RWPE2 (cell line): Measurements from ENCODE around the gene NUP188.

ENCODE experiments used
- ATAC-seq: fragments of 200-7000 bp; cut with Tn5 transposase; 3 replicates; pipeline ENCODE4 v1.9.1; 2021; ENCODE audit warnings: low read depth
- DNase-seq: peaks from one replicate; pipeline ENCODE4 v3.0.0-alpha.2; 2020; ENCODE audit warnings: low spot score
- H3K27ac ChIP-seq: fragments of 450-650 bp; 2 replicates; pipeline ENCODE4 v1.5.1; 2017; ENCODE audit warnings: mild to moderate bottlenecking; ENCODE audit not compliant: poor library complexity, severe bottlenecking
- H3K27me3 ChIP-seq: fragments of 250-450 bp; sonication (Bioruptor Pico); 2 replicates; pipeline ENCODE4 v1.5.1; 2021; ENCODE audit warnings: mild to moderate bottlenecking, moderate library complexity; ENCODE audit not compliant: insufficient read depth, poor library complexity, severe bottlenecking
- H3K36me3 ChIP-seq: fragments of 250-450 bp; sonication (Bioruptor Pico); 2 replicates; pipeline ENCODE4 v1.5.1; 2020; ENCODE audit warnings: low read depth, mild to moderate bottlenecking, moderate library complexity
- H3K4me1 ChIP-seq: fragments of 250-450 bp; sonication (Bioruptor Pico); 2 replicates; pipeline ENCODE4 v1.5.1; 2021; ENCODE audit warnings: mild to moderate bottlenecking, moderate library complexity; ENCODE audit not compliant: insufficient read depth, poor library complexity, severe bottlenecking
- H3K4me3 ChIP-seq: fragments of 250-450 bp; sonication (Bioruptor Pico); 2 replicates; pipeline ENCODE4 v1.5.1; 2021; ENCODE audit warnings: mild to moderate bottlenecking, moderate library complexity; ENCODE audit not compliant: severe bottlenecking
- H3K9me3 ChIP-seq: fragments of 250-450 bp; sonication (Bioruptor Pico); 2 replicates; pipeline ENCODE4 v1.5.1; 2021; ENCODE audit warnings: mild to moderate bottlenecking, moderate library complexity; ENCODE audit not compliant: severe bottlenecking
- TF ChIP-seq, protein P1 (sequence below): fragments of 450-650 bp; IDR thresholded peaks from one replicate; pipeline ENCODE4 v1.5.1; 2017; ENCODE audit warnings: mild to moderate bottlenecking, moderate library complexity; ENCODE audit not compliant: poor library complexity, severe bottlenecking

Gene NUP188

DNA sequence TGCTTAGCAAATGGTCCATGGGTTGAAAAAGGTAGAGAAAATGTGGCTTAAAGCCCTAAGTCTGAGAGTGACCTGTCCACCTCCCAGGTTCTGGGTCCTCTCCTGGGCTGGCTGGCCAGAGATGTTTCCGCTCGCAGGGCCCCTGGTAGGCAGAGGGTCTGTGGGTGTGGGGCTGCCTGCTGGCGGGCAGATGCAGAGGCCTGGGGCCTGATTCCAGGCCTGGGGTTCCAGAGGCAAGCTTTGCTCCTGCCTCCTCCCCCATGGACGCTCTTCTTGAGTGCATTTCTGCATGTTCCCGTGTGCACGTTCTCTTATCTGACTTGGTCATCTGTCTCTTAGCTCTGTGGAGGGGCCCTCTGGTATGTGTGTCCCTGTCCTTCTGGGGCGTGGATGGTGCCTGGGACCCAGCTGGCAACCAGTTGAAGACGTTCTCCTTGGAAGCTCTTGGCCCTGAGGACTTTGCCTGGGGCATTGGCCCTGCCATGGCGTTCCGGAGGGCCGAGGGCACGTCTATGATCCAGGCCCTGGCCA lies 92.7 kb downstream of the NUP188 start:
- peaks cover 25% of the 10 kb centered on the region for H3K36me3 ChIP-seq
- H3K4me3 ChIP-seq: no peak overlapping the region
- no peaks in the 10 kb centered on the region for H3K4me1 ChIP-seq
- TF ChIP-seq, protein P1, sequence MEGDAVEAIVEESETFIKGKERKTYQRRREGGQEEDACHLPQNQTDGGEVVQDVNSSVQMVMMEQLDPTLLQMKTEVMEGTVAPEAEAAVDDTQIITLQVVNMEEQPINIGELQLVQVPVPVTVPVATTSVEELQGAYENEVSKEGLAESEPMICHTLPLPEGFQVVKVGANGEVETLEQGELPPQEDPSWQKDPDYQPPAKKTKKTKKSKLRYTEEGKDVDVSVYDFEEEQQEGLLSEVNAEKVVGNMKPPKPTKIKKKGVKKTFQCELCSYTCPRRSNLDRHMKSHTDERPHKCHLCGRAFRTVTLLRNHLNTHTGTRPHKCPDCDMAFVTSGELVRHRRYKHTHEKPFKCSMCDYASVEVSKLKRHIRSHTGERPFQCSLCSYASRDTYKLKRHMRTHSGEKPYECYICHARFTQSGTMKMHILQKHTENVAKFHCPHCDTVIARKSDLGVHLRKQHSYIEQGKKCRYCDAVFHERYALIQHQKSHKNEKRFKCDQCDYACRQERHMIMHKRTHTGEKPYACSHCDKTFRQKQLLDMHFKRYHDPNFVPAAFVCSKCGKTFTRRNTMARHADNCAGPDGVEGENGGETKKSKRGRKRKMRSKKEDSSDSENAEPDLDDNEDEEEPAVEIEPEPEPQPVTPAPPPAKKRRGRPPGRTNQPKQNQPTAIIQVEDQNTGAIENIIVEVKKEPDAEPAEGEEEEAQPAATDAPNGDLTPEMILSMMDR: no peak
- H3K27me3 ChIP-seq: no peaks in the 10 kb centered on the region
- ATAC-seq (no peak), DNase-seq (no peak)
- no peak overlapping the region for H3K27ac ChIP-seq
- no peaks in the 10 kb centered on the region for H3K9me3 ChIP-seq

DNA sequence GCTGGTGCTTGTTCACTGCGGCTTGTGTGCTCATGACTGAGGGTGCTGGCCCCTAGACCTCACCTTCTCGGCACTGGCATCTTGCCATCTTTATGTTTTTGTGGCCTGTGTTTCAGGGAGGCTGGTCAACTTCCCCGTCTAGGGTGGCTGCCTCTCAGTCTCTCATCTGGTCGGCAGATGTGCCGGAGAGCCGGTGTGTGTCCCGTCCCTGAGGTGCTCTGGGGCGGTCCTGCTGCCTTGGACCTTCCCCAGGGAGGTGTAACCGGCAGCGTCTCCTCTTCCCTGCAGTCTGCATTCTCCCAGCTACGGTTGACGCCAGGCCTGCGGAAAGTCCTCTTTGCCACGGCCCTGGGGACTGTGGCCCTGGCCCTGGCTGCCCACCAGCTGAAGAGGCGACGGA lies 94.5 kb downstream of the NUP188 start:
- no peak for DNase-seq
- Histone ChIP-seq H3K27ac (no peak overlapping the region), H3K27me3 (no peaks in the 10 kb centered on the region), H3K4me3 (no peak overlapping the region), H3K4me1 (no peaks in the 10 kb centered on the region), H3K9me3 (no peaks in the 10 kb centered on the region), H3K36me3 (peaks cover 27% of the 10 kb centered on the region)
- no peak for ATAC-seq
- TF ChIP-seq, protein P1: no peak

DNA sequence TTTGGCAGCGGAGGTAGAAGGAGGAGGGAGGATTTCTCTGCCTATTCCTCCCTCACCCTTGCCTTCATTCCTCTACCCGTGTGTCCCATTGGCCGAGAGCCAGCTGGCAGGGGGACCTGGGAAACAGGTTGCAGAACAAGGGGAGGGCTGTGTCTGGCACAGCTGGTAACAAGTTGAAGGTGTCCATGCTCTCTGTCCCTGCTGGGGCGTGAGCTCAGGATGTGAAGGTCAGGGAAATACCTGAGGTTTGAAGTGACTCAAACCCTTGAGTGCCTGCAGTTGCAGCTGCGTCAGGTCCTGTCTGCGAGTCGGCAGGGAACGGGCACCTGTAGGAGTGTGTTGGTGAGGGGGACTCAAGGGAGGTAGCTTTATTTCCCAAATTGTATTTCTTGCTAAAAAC lies 105.1 kb downstream of the NUP188 start:
- DNase-seq (peak; percentile 80), ATAC-seq (peak; percentile 82)
- H3K4me3 ChIP-seq: no peak overlapping the region
- H3K4me1 ChIP-seq: no peaks in the 10 kb centered on the region
- TF ChIP-seq, protein P1: no peak
- H3K36me3 ChIP-seq: peaks cover 40% of the 10 kb centered on the region
- no peaks in the 10 kb centered on the region for H3K27me3 ChIP-seq
- H3K27ac ChIP-seq: no peak overlapping the region
- H3K9me3 ChIP-seq: no peaks in the 10 kb centered on the region

DNA sequence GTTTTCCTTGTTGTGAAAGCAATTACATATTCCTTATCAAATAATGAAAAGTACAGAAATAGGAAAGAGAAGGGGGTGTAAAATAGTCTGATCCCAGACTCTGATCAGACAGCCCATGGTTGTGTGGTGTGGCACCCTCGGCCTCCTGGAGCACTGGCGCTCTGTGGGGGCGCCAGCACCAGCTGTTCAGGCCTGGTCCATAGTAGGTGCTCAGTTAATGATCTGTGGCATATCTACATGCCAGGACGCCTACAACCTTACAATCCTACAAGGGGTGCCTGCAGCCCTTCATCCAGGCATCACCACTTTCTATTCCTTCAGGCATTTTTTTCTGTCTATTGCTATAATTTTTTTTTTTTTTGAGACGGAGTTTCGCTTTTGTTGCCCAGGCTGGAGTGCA lies 105.5 kb downstream of the NUP188 start:
- Histone ChIP-seq H3K9me3 (no peaks in the 10 kb centered on the region), H3K36me3 (peaks cover 37% of the 10 kb centered on the region), H3K27ac (no peak overlapping the region), H3K4me1 (no peaks in the 10 kb centered on the region), H3K27me3 (no peaks in the 10 kb centered on the region), H3K4me3 (no peak overlapping the region)
- TF ChIP-seq, protein P1: no peak
- DNase-seq: no peak
- no peak for ATAC-seq

DNA sequence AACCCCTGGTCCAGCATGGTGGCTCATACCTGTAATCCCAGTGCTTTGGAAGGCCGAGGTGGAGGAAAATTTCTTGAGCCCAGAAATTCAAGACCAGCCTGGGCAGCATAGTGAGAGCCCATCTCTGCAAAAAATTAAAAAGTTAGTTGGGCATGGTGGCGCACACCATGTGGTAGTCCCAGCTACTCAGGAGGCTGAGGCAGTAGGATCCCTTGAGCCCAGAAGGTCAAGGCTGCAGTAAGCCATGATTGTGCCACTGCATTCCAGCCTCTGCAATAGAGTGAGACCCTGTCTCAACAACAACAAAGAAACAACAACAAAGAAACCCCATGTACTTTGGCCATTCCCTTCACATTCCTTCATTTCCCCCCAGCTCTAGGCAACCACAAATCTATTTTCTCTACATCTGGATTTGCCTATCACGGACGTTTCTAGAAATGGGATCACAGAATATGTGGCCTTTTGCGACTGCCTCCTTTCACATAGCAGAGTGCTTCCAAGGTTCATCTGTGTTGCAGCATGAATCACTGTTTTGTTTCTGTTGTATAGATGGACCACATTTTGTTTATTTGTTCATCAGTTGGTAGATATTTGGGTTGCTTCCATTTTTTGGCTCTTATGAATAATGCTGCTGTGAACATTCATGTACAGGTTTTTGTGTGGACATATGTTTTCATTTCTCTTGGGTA lies 106.8 kb downstream of the NUP188 start:
- TF ChIP-seq, protein P1: no peak
- H3K4me3 ChIP-seq: no peak overlapping the region
- no peak for DNase-seq
- H3K4me1 ChIP-seq: no peaks in the 10 kb centered on the region
- H3K27me3 ChIP-seq: no peaks in the 10 kb centered on the region
- H3K27ac ChIP-seq: no peak overlapping the region
- H3K9me3 ChIP-seq: no peaks in the 10 kb centered on the region
- ATAC-seq: no peak
- H3K36me3 ChIP-seq: peaks cover 28% of the 10 kb centered on the region
